ENCODE results near the gene ANP32E.
"Not testable (repeated sequence)": the region's sequence is repeated elsewhere in the genome, so short reads cannot be mapped to it uniquely, and the experiment has no call there.

Gene ANP32E

GRCh38 chr1:150212070-150212469, 23.8 kb downstream of the ANP32E start:
- DNase-seq (ENCODE audit: low spot score), result no peak

GRCh38 chr1:150210706-150211105, 25.2 kb downstream of the ANP32E start:
- DNase-seq (ENCODE audit: low spot score), result no peak

- DNase-seq (ENCODE audit: low spot score), result no peak
These were observed 25.8 kb downstream of the ANP32E start for GRCh38 chr1:150210091-150210490.

GRCh38 chr1:150208460-150208859, 27.5 kb downstream of the ANP32E start:
- not testable (repeated sequence) for DNase-seq (ENCODE audit: low spot score)

- no peak for DNase-seq (ENCODE audit: low spot score)
These were observed 28.5 kb downstream of the ANP32E start for GRCh38 chr1:150207281-150207971.

GRCh38 chr1:150196417-150196816, 39.5 kb downstream of the ANP32E start:
- no peak for DNase-seq (ENCODE audit: low spot score)

GRCh38 chr1:150194381-150195031, 41.4 kb downstream of the ANP32E start:
- DNase-seq (ENCODE audit: low spot score), result no peak

GRCh38 chr1:150192012-150192411, 43.9 kb downstream of the ANP32E start:
- no peak for DNase-seq (ENCODE audit: low spot score)

- no peak for DNase-seq (ENCODE audit: low spot score)
These were observed 48.4 kb downstream of the ANP32E start for GRCh38 chr1:150187560-150187931.

GRCh38 chr1:150186789-150187559, 48.9 kb downstream of the ANP32E start:
- peak; percentile 32 for DNase-seq (ENCODE audit: low spot score)

- not testable (repeated sequence) for DNase-seq (ENCODE audit: low spot score)
These were observed 49.5 kb downstream of the ANP32E start for GRCh38 chr1:150186438-150186788.

GRCh38 chr1:150185481-150185880, 50.4 kb downstream of the ANP32E start:
- DNase-seq (ENCODE audit: low spot score), result no peak

GRCh38 chr1:150183061-150183460, 52.9 kb downstream of the ANP32E start:
- no peak for DNase-seq (ENCODE audit: low spot score)

- no peak for DNase-seq (ENCODE audit: low spot score)
These were observed 53.7 kb downstream of the ANP32E start for GRCh38 chr1:150182247-150182646.

GRCh38 chr1:150180474-150180873, 55.4 kb downstream of the ANP32E start:
- no peak for DNase-seq (ENCODE audit: low spot score)

GRCh38 chr1:150179867-150180266, 56.0 kb downstream of the ANP32E start:
- no peak for DNase-seq (ENCODE audit: low spot score)

GRCh38 chr1:150178548-150178947, 57.4 kb downstream of the ANP32E start:
- DNase-seq (ENCODE audit: low spot score), result no peak

GRCh38 chr1:150176593-150176992, 59.3 kb downstream of the ANP32E start:
- no peak for DNase-seq (ENCODE audit: low spot score)

GRCh38 chr1:150173141-150173585, 62.7 kb downstream of the ANP32E start:
- no peak for DNase-seq (ENCODE audit: low spot score)

GRCh38 chr1:150171801-150172200, 64.1 kb downstream of the ANP32E start:
- no peak for DNase-seq (ENCODE audit: low spot score)

- DNase-seq (ENCODE audit: low spot score), result peak; percentile 38
These were observed 66.8 kb downstream of the ANP32E start for GRCh38 chr1:150168960-150169601.
